Activated CD8-positive, alpha-beta T cell treated with anti-CD3 and anti-CD28 coated beads for 36 hours (primary cell): Measurements from ENCODE around the gene HLA-B. TPM values are rescaled to one million over a fixed set of nuclear protein-coding genes. Genes with fewer than 3 reads are reported as not detected.

ENCODE experiments used
- ATAC-seq: fragments of 200-7000 bp; cut with Tn5 transposase; one replicate; pipeline ENCODE4 v1.10.0; 2021; ENCODE audit warnings: mild to moderate bottlenecking, moderate library complexity
- CTCF ChIA-PET: fragments of 350-600 bp; sonication (Branson Sonifier 250); formaldehyde crosslinking; loops from one replicate; lab custom pipeline; 2021; ENCODE audit warnings: antibody characterized with exemption; lab: Charles Lee
- POLR2A ChIA-PET: fragments of 350-600 bp; sonication (Branson Sonifier 250); formaldehyde crosslinking; loops from one replicate; lab custom pipeline; 2021; ENCODE audit warnings: antibody characterized with exemption; lab: Charles Lee
- DNase-seq: peaks from one replicate; pipeline ENCODE4 v3.0.0-alpha.2; 2020
- H3K27ac Mint-ChIP-seq: one replicate; pipeline ENCODE4 v1.8.0; 2021; ENCODE audit warnings: mild to moderate bottlenecking, mixed read lengths
- H3K27me3 Mint-ChIP-seq: one replicate; pipeline ENCODE4 v1.8.0; 2021; ENCODE audit warnings: mixed read lengths
- H3K36me3 Mint-ChIP-seq: one replicate; pipeline ENCODE4 v1.8.0; 2021; ENCODE audit warnings: low read depth, mixed read lengths
- H3K4me1 Mint-ChIP-seq: one replicate; pipeline ENCODE4 v1.8.0; 2021; ENCODE audit warnings: low read depth, mixed read lengths
- H3K4me3 Mint-ChIP-seq: one replicate; pipeline ENCODE4 v1.8.0; 2021; ENCODE audit warnings: mild to moderate bottlenecking, moderate library complexity, mixed read lengths
- H3K9me3 Mint-ChIP-seq: one replicate; pipeline ENCODE4 v1.8.0; 2021; ENCODE audit warnings: mixed read lengths
- CTCF ChIP-seq: fragments of 200-600 bp; IDR thresholded peaks from one replicate; pipeline ENCODE4 v1.8.0; 2022; ENCODE audit warnings: antibody characterized with exemption, mild to moderate bottlenecking
- intact Hi-C: fragments of 100-400 bp; cut with micrococcal nuclease; formaldehyde crosslinking; loops from one replicate; pipeline ENCODE4 v1.10.0; 2022
- total RNA-seq, 2 experiments: library from RNA; stranded (reverse); gene quantifications; one replicate each; pipeline ENCODE4 v1.2.3, GENCODE V29; 2021

Gene HLA-B
- total RNA-seq, 2 experiments from 2014 or later, result 2,892 to 2,968 TPM

GRCh38 chr6:31366693-31367470 is 9.9 kb upstream of the HLA-B start:
- intact Hi-C loops, result loop anchor here (2.0 to 5.0 kb wide), 2 partner anchors 170 to 230 kb away; partner anchors contain the start of gene PSORS1C2
- H3K4me1 Mint-ChIP-seq, result peaks cover 17% of the 10 kb centered on the region
- peaks cover under 1% of the 10 kb centered on the region for H3K36me3 Mint-ChIP-seq
- ATAC-seq (peak; percentile 96), DNase-seq (peak; percentile 88)
- ChIA-PET POLR2A (interaction anchor here (0.6 to 3.0 kb wide), 8 partner anchors 11 to 201 kb away, joined by 3 to 15 read pairs (median 4); partner anchors contain the start of gene HLA-C), CTCF (interaction anchor here (0.6 to 4.0 kb wide), 63 partner anchors 8 to 1580 kb away, joined by 3 to 38 read pairs (median 5); partner anchors contain the start of genes C6orf15, CCHCR1, HLA-B and MICA)
- peaks cover under 1% of the 10 kb centered on the region for H3K9me3 Mint-ChIP-seq
- peak; percentile 97 for TF ChIP-seq CTCF
- H3K4me3 Mint-ChIP-seq, result peak overlapping the region; percentile 77
- H3K27ac Mint-ChIP-seq, result no peak overlapping the region
- H3K27me3 Mint-ChIP-seq, result peaks cover 18% of the 10 kb centered on the region

DNA sequence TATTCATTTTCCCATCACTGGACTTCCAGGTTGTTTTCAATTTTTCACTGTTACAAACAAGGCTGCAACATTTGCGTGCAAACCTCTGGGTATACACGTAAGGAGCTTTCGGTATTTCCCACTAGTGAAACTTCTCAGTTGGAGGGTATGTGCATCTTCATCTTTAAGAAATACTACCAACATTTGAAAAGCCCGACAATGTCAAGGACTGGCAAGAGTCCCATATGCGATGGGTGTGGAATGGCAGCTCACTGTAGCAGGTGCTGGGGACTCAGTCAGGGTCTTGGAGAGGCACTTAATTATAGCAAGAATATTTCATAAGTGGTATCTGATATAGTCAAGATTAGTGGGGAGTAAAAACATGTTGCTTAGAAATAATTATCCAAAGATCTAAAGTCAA is 8.9 kb upstream of the HLA-B start:
- H3K4me3 Mint-ChIP-seq, result no peak overlapping the region
- POLR2A ChIA-PET, result interaction anchor here (0.6 to 3.0 kb wide), 6 partner anchors 12 to 169 kb away, joined by 3 to 15 read pairs (median 4); partner anchors contain the start of gene HLA-C
- H3K4me1 Mint-ChIP-seq, result peaks cover 14% of the 10 kb centered on the region

GRCh38 chr6:31363811-31364210 is 6.8 kb upstream of the HLA-B start:
- Mint-ChIP-seq H3K9me3 (peaks cover 2% of the 10 kb centered on the region), H3K4me3 (no peak overlapping the region), H3K36me3 (no peaks in the 10 kb centered on the region), H3K27ac (no peak overlapping the region), H3K27me3 (peaks cover 12% of the 10 kb centered on the region), H3K4me1 (peaks cover 24% of the 10 kb centered on the region)
- no peak for TF ChIP-seq CTCF
- DNase-seq (no peak), ATAC-seq (no peak)
- intact Hi-C loops, result no loop called here
- POLR2A ChIA-PET, result no interaction called here
- CTCF ChIA-PET, result interaction anchor here (1.1 to 4.0 kb wide), 2 partner anchors 160 to 171 kb away, joined by 3 to 20 read pairs; no protein-coding TSS in a partner anchor

More for the DNA sequence above, 8.9 kb upstream of the HLA-B start:
- intact Hi-C loops, result loop anchor here (2.0 to 5.0 kb wide), 2 partner anchors 169 to 229 kb away; partner anchors contain the start of gene PSORS1C2
- Mint-ChIP-seq H3K36me3 (no peaks in the 10 kb centered on the region), H3K27me3 (peaks cover 18% of the 10 kb centered on the region), H3K27ac (no peak overlapping the region), H3K9me3 (peaks cover 1% of the 10 kb centered on the region)
- no peak for ATAC-seq
- no peak for TF ChIP-seq CTCF
- no peak for DNase-seq
- CTCF ChIA-PET, result interaction anchor here (0.7 to 4.0 kb wide), 41 partner anchors 8 to 239 kb away, joined by 3 to 38 read pairs (median 6); partner anchors contain the start of genes CCHCR1, HLA-B, MICA and PSORS1C2

DNA sequence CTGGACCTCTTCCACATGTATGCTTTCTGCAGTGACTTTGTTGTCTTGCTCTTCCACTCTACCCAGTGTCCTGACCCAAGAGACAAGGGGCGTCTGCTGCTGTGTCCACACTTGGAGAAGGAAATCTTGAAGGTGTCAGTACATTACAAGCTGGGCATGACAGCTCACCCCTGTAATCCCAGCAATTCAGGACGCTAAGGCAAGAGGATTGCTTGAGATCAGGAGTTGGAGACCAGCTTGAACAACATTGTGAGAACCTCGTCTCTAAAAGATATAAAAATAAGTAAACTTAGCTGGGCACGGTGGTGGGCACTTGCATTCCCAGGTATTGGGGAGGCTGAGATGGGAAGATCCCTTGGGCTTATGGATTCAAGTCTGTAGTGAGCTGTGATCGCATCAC is 5.8 kb upstream of the HLA-B start:
- ChIA-PET POLR2A (interaction anchor here (1.0 kb wide), 1 partner anchor 11 kb away, joined by 3 read pairs; no protein-coding TSS in a partner anchor), CTCF (interaction anchor here (1.2 kb wide), 1 partner anchor 169 kb away, joined by 4 read pairs; no protein-coding TSS in a partner anchor)
- peaks cover 33% of the 10 kb centered on the region for H3K4me1 Mint-ChIP-seq
- H3K9me3 Mint-ChIP-seq, result peaks cover 2% of the 10 kb centered on the region
- H3K36me3 Mint-ChIP-seq, result no peaks in the 10 kb centered on the region
- H3K4me3 Mint-ChIP-seq, result no peak overlapping the region
- ATAC-seq (no peak), DNase-seq (no peak)
- no peak overlapping the region for H3K27ac Mint-ChIP-seq
- no peak for TF ChIP-seq CTCF
- peaks cover 4% of the 10 kb centered on the region for H3K27me3 Mint-ChIP-seq
- intact Hi-C loops, result no loop called here
